CD4-positive, alpha-beta memory T cell (primary cell): ENCODE data around the gene RNASE2. TPM values are rescaled to one million over a fixed set of nuclear protein-coding genes. Genes with fewer than 3 reads are reported as not detected.
A peak's percentile ranks its signal among the peaks of the same experiment; 100 is the strongest.

Experiments
- CTCF ChIA-PET: fragments of 350-600 bp; sonication (Branson Sonifier 250); formaldehyde crosslinking; loops from one replicate; lab custom pipeline; 2021; ENCODE audit warnings: inconsistent platforms; ENCODE audit not compliant: partially characterized antibody; lab: Charles Lee
- POLR2A ChIA-PET: fragments of 350-600 bp; sonication (Branson Sonifier 250); formaldehyde crosslinking; loops from one replicate; lab custom pipeline; 2021; ENCODE audit not compliant: partially characterized antibody; lab: Charles Lee
- DNase-seq, 5 donors: peaks; one replicate each; pipeline versions ENCODE4 v3.0.0 to v3.0.0-alpha.2; 2020 to 2022; ENCODE audit warnings: mixed read lengths in 1 of 5
- H3K27ac ChIP-seq: one replicate; pipeline ENCODE4 v1.7.0; 2013; ENCODE audit warnings: low read depth, low read length
- H3K27me3 ChIP-seq: 2 replicates; pipeline ENCODE4 v1.7.0; 2013; ENCODE audit warnings: mild to moderate bottlenecking, low read length, moderate library complexity; ENCODE audit not compliant: insufficient read depth
- H3K36me3 ChIP-seq: 2 replicates; pipeline ENCODE4 v1.7.0; 2013; ENCODE audit warnings: mild to moderate bottlenecking, low read length, moderate library complexity; ENCODE audit not compliant: insufficient read depth
- H3K4me1 ChIP-seq: 2 replicates; pipeline ENCODE4 v1.7.0; 2013; ENCODE audit warnings: mild to moderate bottlenecking, low read length, moderate library complexity; ENCODE audit not compliant: insufficient read depth
- H3K4me3 ChIP-seq, 2 donors: one replicate each; pipeline ENCODE4 v1.7.0; 2013; ENCODE audit warnings: low read length in 2 of 2, mild to moderate bottlenecking in 1 of 2
- H3K9me3 ChIP-seq, 2 donors: one replicate each; pipeline ENCODE4 v1.7.0; 2013; ENCODE audit warnings: low read length in 2 of 2, control low read depth in 1 of 2; ENCODE audit not compliant: control insufficient read depth in 1 of 2
- H3K27ac Mint-ChIP-seq, 7 donors: one replicate each; pipeline ENCODE4 v1.8.0; 2020 to 2021; ENCODE audit warnings: mixed read lengths in 7 of 7, mild to moderate bottlenecking in 6 of 7, inconsistent platforms in 3 of 7, moderate library complexity in 3 of 7
- H3K27me3 Mint-ChIP-seq, 2 donors: one replicate each; pipeline ENCODE4 v1.8.0; 2020 to 2021; ENCODE audit warnings: mixed read lengths in 2 of 2
- H3K36me3 Mint-ChIP-seq, 2 donors: one replicate each; pipeline ENCODE4 v1.8.0; 2020 to 2021; ENCODE audit warnings: mixed read lengths in 2 of 2, inconsistent platforms in 1 of 2, mild to moderate bottlenecking in 1 of 2
- H3K4me1 Mint-ChIP-seq, 4 donors: one replicate each; pipeline ENCODE4 v1.8.0; 2020 to 2021; ENCODE audit warnings: mixed read lengths in 4 of 4, mild to moderate bottlenecking in 1 of 4
- H3K4me3 Mint-ChIP-seq, 8 donors: one replicate each; pipeline ENCODE4 v1.8.0; 2020 to 2021; ENCODE audit warnings: mixed read lengths in 8 of 8, mild to moderate bottlenecking in 7 of 8, moderate library complexity in 6 of 8, inconsistent platforms in 3 of 8
- H3K9me3 Mint-ChIP-seq, 8 donors: one replicate each; pipeline ENCODE4 v1.8.0; 2020 to 2021; ENCODE audit warnings: mixed read lengths in 8 of 8, mild to moderate bottlenecking in 5 of 8, inconsistent platforms in 3 of 8, moderate library complexity in 1 of 8
- intact Hi-C: fragments of 100-400 bp; cut with micrococcal nuclease; formaldehyde crosslinking; loops from one replicate; pipeline ENCODE4 v1.15.1; 2023
- polyA plus RNA-seq, 2 donors: library from polyadenylated mRNA; unstranded; fragments of 300-500 nt; fragmentation: Illumina TruSeq; gene quantifications; one replicate each; pipeline ENCODE4 v1.2.3, GENCODE V29; 2021
- total RNA-seq, 2 experiments: library from RNA; stranded (reverse); gene quantifications; one replicate each; pipeline ENCODE4 v1.2.3, GENCODE V29; 2021

Gene RNASE2
- total and polyA plus RNA-seq, 4 experiments from 2014 or later = not detected

GRCh38 chr14:20996521-20996920 lies 41.2 kb downstream of the RNASE2 start:
- no peak for DNase-seq
- ChIA-PET POLR2A (no interaction called here), CTCF (interaction anchor here (4.5 kb wide), 1 partner anchor 15 kb away, joined by 17 read pairs; no protein-coding TSS in a partner anchor)
- Mint-ChIP-seq H3K27me3 (no peaks in the 10 kb centered on the region), H3K36me3 (peaks cover 44 to 59% of the 10 kb centered on the region in 2 donors), H3K4me3 (no peak overlapping the region), H3K27ac (no peak overlapping the region), H3K9me3 (no peaks in the 10 kb centered on the region), H3K4me1 (peaks cover 13 to 24% (median 16%) of the 10 kb centered on the region in 4 donors)
- Histone ChIP-seq H3K4me3 (no peak overlapping the region), H3K9me3 (no peaks in the 10 kb centered on the region), H3K27me3 (no peaks in the 10 kb centered on the region), H3K36me3 (peaks cover 45% of the 10 kb centered on the region), H3K27ac (no peak overlapping the region), H3K4me1 (peaks cover 5% of the 10 kb centered on the region)
- intact Hi-C loops = no loop called here

GRCh38 chr14:20997115-20997514 lies 41.8 kb downstream of the RNASE2 start:
- Histone ChIP-seq H3K4me1 (no peaks in the 10 kb centered on the region), H3K9me3 (no peaks in the 10 kb centered on the region), H3K27me3 (no peaks in the 10 kb centered on the region), H3K27ac (no peak overlapping the region), H3K4me3 (no peak overlapping the region), H3K36me3 (peaks cover 41% of the 10 kb centered on the region)
- intact Hi-C loops = no loop called here
- CTCF ChIA-PET = interaction anchor here (2.1 to 4.5 kb wide), 3 partner anchors 15 to 26 kb away, joined by 13 to 21 read pairs (median 17); no protein-coding TSS in a partner anchor
- H3K27me3 Mint-ChIP-seq = no peaks in the 10 kb centered on the region
- no peak for DNase-seq
- H3K4me3 Mint-ChIP-seq = no peak overlapping the region
- H3K4me1 Mint-ChIP-seq = peaks cover 8 to 18% (median 13%) of the 10 kb centered on the region in 4 donors
- H3K27ac Mint-ChIP-seq = peak overlapping the region in 2 of 7 donors; percentile 72 to 84
- peaks cover 40 to 56% of the 10 kb centered on the region in 2 donors for H3K36me3 Mint-ChIP-seq
- POLR2A ChIA-PET = no interaction called here
- no peaks in the 10 kb centered on the region for H3K9me3 Mint-ChIP-seq

- intact Hi-C loops = no loop called here
- peaks cover 7 to 17% (median 13%) of the 10 kb centered on the region in 4 donors for H3K4me1 Mint-ChIP-seq
- peaks cover 36 to 51% of the 10 kb centered on the region in 2 donors for H3K36me3 Mint-ChIP-seq
These were observed 42.3 kb downstream of the RNASE2 start for GRCh38 chr14:20997564-20997963.

GRCh38 chr14:20998139-20998538 lies 42.9 kb downstream of the RNASE2 start:
- Histone ChIP-seq H3K27ac (no peak overlapping the region), H3K4me3 (no peak overlapping the region), H3K4me1 (no peaks in the 10 kb centered on the region), H3K36me3 (peaks cover 31% of the 10 kb centered on the region), H3K9me3 (no peaks in the 10 kb centered on the region), H3K27me3 (no peaks in the 10 kb centered on the region)
- no peaks in the 10 kb centered on the region for H3K9me3 Mint-ChIP-seq
- ChIA-PET CTCF (interaction anchor here (0.6 to 4.5 kb wide), 4 partner anchors 10 to 27 kb away, joined by 3 to 21 read pairs (median 15); no protein-coding TSS in a partner anchor), POLR2A (interaction anchor here (0.6 kb wide), 1 partner anchor 17 kb away, joined by 3 read pairs; no protein-coding TSS in a partner anchor)
- no peak for DNase-seq
- peaks cover 31 to 45% of the 10 kb centered on the region in 2 donors for H3K36me3 Mint-ChIP-seq
- H3K27ac Mint-ChIP-seq = peak overlapping the region in 4 of 7 donors; percentile 25 to 57 (median 40)
- no peaks in the 10 kb centered on the region for H3K27me3 Mint-ChIP-seq
- no peak overlapping the region for H3K4me3 Mint-ChIP-seq
- intact Hi-C loops = no loop called here
- peaks cover 7 to 17% (median 11%) of the 10 kb centered on the region in 4 donors for H3K4me1 Mint-ChIP-seq

More at GRCh38 chr14:20997564-20997963, 42.3 kb downstream of the RNASE2 start:
- H3K4me1 ChIP-seq = no peaks in the 10 kb centered on the region
- Mint-ChIP-seq H3K27me3 (no peaks in the 10 kb centered on the region), H3K9me3 (no peaks in the 10 kb centered on the region), H3K4me3 (peak overlapping the region in 1 of 8 donors; percentile 14), H3K27ac (peak overlapping the region in 2 of 7 donors; percentile 37 to 84)
- ChIA-PET POLR2A (interaction anchor here (0.6 kb wide), 1 partner anchor 17 kb away, joined by 3 read pairs; no protein-coding TSS in a partner anchor), CTCF (interaction anchor here (0.6 to 4.5 kb wide), 4 partner anchors 11 to 26 kb away, joined by 3 to 21 read pairs (median 15); no protein-coding TSS in a partner anchor)
- H3K9me3 ChIP-seq = no peaks in the 10 kb centered on the region
- no peak overlapping the region for H3K27ac ChIP-seq
- no peak for DNase-seq
- peaks cover 37% of the 10 kb centered on the region for H3K36me3 ChIP-seq
- H3K27me3 ChIP-seq = no peaks in the 10 kb centered on the region
- H3K4me3 ChIP-seq = no peak overlapping the region

- Histone ChIP-seq H3K4me3 (no peak within 1 kb of the TSS), H3K9me3 (no peaks in the 10 kb centered on the region), H3K4me1 (no peaks in the 10 kb centered on the region), H3K36me3 (peaks cover 29% of the 10 kb centered on the region), H3K27me3 (no peaks in the 10 kb centered on the region), H3K27ac (no peak within 1 kb of the TSS)
- ChIA-PET CTCF (interaction anchor here (0.8 to 4.5 kb wide), 4 partner anchors 13 to 98 kb away, joined by 5 to 21 read pairs (median 15); no protein-coding TSS in a partner anchor), POLR2A (no interaction called here)
- Mint-ChIP-seq H3K27me3 (no peaks in the 10 kb centered on the region), H3K27ac (peak within 1 kb of the TSS in 4 of 7 donors; percentile 54 to 92 (median 74)), H3K9me3 (no peaks in the 10 kb centered on the region), H3K4me3 (no peak within 1 kb of the TSS), H3K36me3 (peaks cover 28 to 42% of the 10 kb centered on the region in 2 donors), H3K4me1 (peaks cover 7 to 17% (median 11%) of the 10 kb centered on the region in 4 donors)
- DNase-seq = no peak
- intact Hi-C loops = no loop called here
These were observed 43.5 kb downstream of the RNASE2 start, which contains the start of gene SLC39A2 for GRCh38 chr14:20998674-20999366. Gene SLC39A2 (plus strand): TSS chr14:20999293. CDS start chr14:20999447, 154 bp downstream.

GRCh38 chr14:20999591-20999990 lies 44.3 kb downstream of the RNASE2 start:
- intact Hi-C loops = no loop called here
- Histone ChIP-seq H3K4me1 (no peaks in the 10 kb centered on the region), H3K9me3 (no peaks in the 10 kb centered on the region), H3K4me3 (no peak overlapping the region), H3K36me3 (peaks cover 21% of the 10 kb centered on the region), H3K27ac (no peak overlapping the region), H3K27me3 (no peaks in the 10 kb centered on the region)
- peaks cover 22 to 36% of the 10 kb centered on the region in 2 donors for H3K36me3 Mint-ChIP-seq
- ChIA-PET CTCF (interaction anchor here (0.8 to 4.5 kb wide), 3 partner anchors 12 to 97 kb away, joined by 5 to 21 read pairs (median 17); no protein-coding TSS in a partner anchor), POLR2A (no interaction called here)
- no peak for DNase-seq
- peak overlapping the region in 3 of 7 donors; percentile 26 to 92 (median 90) for H3K27ac Mint-ChIP-seq
- H3K4me1 Mint-ChIP-seq = peaks cover 7 to 17% (median 11%) of the 10 kb centered on the region in 4 donors
- H3K4me3 Mint-ChIP-seq = no peak overlapping the region
- H3K27me3 Mint-ChIP-seq = no peaks in the 10 kb centered on the region
- no peaks in the 10 kb centered on the region for H3K9me3 Mint-ChIP-seq

GRCh38 chr14:21001218-21001617 lies 45.9 kb downstream of the RNASE2 start:
- Mint-ChIP-seq H3K4me1 (peaks cover 7 to 13% (median 10%) of the 10 kb centered on the region in 4 donors), H3K27ac (no peak overlapping the region), H3K9me3 (no peaks in the 10 kb centered on the region), H3K4me3 (no peak overlapping the region), H3K27me3 (no peaks in the 10 kb centered on the region), H3K36me3 (peaks cover 6 to 20% of the 10 kb centered on the region in 2 donors)
- H3K27ac ChIP-seq = no peak overlapping the region
- H3K4me1 ChIP-seq = no peaks in the 10 kb centered on the region
- intact Hi-C loops = no loop called here
- no peak for DNase-seq
- peaks cover 5% of the 10 kb centered on the region for H3K36me3 ChIP-seq
- H3K9me3 ChIP-seq = no peaks in the 10 kb centered on the region
- H3K4me3 ChIP-seq = no peak overlapping the region
- H3K27me3 ChIP-seq = no peaks in the 10 kb centered on the region
- CTCF ChIA-PET = interaction anchor here (1.5 to 6.7 kb wide), 2 partner anchors 9 to 13 kb away, joined by 8 to 57 read pairs; no protein-coding TSS in a partner anchor
- POLR2A ChIA-PET = no interaction called here
